Measurements from ENCODE around the gene C5orf47.

Gene C5orf47

GRCh38 chr5:174044466-174045254, 55.7 kb downstream of the C5orf47 start:
- no peak for DNase-seq (ENCODE audit: low spot score)

GRCh38 chr5:174045470-174046025, 56.6 kb downstream of the C5orf47 start, which contains the start of gene NSG2:
Gene NSG2 (plus strand): TSS chr5:174045706. CDS start chr5:174046756, 1,050 bp downstream.
- DNase-seq (ENCODE audit: low spot score), result peak; percentile 12

- no peak for DNase-seq (ENCODE audit: low spot score)
Observed at GRCh38 chr5:174046558-174046957, 57.6 kb downstream of the C5orf47 start.

GRCh38 chr5:174047472-174048099, 58.6 kb downstream of the C5orf47 start:
- no peak for DNase-seq (ENCODE audit: low spot score)

- no peak for DNase-seq (ENCODE audit: low spot score)
Observed at GRCh38 chr5:174052636-174053035, 63.7 kb downstream of the C5orf47 start.

- no peak for DNase-seq (ENCODE audit: low spot score)
Observed at GRCh38 chr5:174053905-174054304, 64.9 kb downstream of the C5orf47 start.

Measured in hepatic stellate cell (primary cell).